ENCODE measurements around the gene NOD2. TPM values are rescaled to one million over a fixed set of nuclear protein-coding genes. Genes with fewer than 3 reads are reported as not detected.

The NOD2 gene
- total RNA-seq, 1 donor from 2014 or later: 0.46 TPM

DNA sequence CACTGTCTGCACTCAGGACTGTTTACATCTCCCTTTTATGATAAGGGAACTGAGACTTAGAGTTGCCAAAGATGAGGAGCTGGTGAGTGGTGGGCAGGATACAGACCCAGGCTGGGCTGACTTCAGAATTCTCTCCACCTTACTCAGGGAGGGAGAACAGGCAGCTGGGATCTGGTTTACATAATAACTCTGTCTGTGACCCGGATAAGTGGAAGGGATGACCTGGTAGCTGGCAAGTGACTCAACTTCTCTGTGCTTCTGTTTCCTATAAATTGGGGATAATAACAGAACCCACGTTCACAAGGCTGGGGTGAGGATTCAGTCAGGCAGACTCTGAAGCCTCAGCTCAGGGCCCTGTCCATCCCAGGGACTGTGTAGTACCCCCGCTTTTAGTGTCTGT, 14.9 kb upstream of the NOD2 start:
- TF ChIP-seq, protein P1, sequence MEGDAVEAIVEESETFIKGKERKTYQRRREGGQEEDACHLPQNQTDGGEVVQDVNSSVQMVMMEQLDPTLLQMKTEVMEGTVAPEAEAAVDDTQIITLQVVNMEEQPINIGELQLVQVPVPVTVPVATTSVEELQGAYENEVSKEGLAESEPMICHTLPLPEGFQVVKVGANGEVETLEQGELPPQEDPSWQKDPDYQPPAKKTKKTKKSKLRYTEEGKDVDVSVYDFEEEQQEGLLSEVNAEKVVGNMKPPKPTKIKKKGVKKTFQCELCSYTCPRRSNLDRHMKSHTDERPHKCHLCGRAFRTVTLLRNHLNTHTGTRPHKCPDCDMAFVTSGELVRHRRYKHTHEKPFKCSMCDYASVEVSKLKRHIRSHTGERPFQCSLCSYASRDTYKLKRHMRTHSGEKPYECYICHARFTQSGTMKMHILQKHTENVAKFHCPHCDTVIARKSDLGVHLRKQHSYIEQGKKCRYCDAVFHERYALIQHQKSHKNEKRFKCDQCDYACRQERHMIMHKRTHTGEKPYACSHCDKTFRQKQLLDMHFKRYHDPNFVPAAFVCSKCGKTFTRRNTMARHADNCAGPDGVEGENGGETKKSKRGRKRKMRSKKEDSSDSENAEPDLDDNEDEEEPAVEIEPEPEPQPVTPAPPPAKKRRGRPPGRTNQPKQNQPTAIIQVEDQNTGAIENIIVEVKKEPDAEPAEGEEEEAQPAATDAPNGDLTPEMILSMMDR (IDR thresholded peaks at IDR 0.05; ENCODE audit: insufficient read depth, low read length, poor library complexity, severe bottlenecking): no peak
- no peak overlapping the region for H3K4me3 ChIP-seq (ENCODE audit: low read depth, low read length)
- DNase-seq (ENCODE audit: low read depth): no peak
- H3K27me3 ChIP-seq (ENCODE audit: control insufficient read depth, insufficient read depth, low read length): peaks cover 2% of the 10 kb centered on the region
- H3K36me3 ChIP-seq (ENCODE audit: control insufficient read depth, insufficient read depth, low read length): no peaks in the 10 kb centered on the region

DNA sequence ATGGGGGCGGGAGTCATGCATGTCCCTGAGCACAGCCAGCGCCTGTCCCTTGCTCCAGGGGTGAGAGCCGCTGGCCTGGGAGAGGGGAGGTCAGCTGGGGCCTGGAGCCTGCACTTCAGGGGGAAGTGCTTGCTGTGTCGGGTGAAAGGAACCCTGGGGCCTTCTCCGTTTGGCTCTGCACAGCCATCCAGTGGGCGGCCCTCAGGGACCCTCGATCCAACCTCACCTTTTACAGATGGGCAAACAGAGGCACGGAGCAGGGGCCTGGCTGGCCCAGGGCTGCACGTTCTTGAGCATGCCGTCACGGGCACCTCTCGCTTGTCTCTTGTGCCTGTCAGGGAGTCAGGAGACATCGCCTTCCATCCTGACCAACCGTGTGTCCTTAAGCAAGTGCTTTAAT, 14.1 kb upstream of the NOD2 start:
- Histone ChIP-seq H3K36me3 (ENCODE audit: control insufficient read depth, insufficient read depth, low read length) (no peaks in the 10 kb centered on the region), H3K4me3 (ENCODE audit: low read depth, low read length) (no peak overlapping the region), H3K27me3 (ENCODE audit: control insufficient read depth, insufficient read depth, low read length) (no peaks in the 10 kb centered on the region)
- no peak for DNase-seq (ENCODE audit: low read depth)
- TF ChIP-seq, protein P1 (IDR thresholded peaks at IDR 0.05; ENCODE audit: insufficient read depth, low read length, poor library complexity, severe bottlenecking): no peak

DNA sequence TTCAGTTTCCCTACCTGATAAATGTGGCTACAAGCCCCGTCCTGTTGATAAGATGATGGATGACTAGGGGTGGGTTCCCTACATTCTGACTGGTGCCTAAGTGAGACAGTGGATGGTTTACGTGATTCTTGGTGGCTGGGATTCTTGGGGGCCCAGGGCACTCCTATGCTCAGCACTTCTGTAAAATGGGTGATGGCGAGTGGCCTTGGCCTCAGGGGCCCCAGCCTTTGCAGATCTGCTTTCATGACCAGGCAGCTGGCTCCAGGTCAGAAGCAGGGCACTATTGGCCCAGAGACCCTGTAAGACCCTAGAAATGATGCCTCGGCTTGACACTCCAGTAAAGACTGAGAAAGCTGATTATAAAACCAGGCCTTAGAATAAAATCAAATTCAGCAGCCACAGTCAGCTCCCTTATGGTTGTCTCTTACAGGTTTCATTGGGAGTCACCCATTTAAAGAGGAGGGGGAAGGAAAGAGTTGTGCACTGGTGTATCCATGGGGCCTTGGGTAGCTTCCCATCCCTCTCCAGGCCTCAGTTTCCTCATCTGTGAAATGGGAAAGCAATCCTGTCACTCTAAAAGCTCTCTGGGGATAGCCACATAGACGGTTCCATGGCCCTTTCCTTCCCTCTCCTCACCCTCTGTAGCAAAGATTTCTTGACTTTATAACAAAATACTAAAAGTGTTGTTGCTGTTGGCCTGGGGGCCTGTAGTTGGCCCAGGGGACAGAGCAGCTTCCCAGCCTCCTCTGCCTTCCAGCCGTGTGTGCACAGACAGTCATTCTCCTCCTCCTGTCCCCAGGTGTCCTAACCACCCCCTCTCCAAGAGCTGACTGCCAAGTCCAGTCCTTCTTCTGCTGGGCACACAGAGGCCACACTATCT, 13.5 kb upstream of the NOD2 start:
- TF ChIP-seq, protein P1 (IDR thresholded peaks at IDR 0.05; ENCODE audit: insufficient read depth, low read length, poor library complexity, severe bottlenecking): no peak
- Histone ChIP-seq H3K27me3 (ENCODE audit: control insufficient read depth, insufficient read depth, low read length) (no peaks in the 10 kb centered on the region), H3K4me3 (ENCODE audit: low read depth, low read length) (no peak overlapping the region), H3K36me3 (ENCODE audit: control insufficient read depth, insufficient read depth, low read length) (no peaks in the 10 kb centered on the region)
- no peak for DNase-seq (ENCODE audit: low read depth)

GRCh38 chr16:50680556-50680893, 12.9 kb upstream of the NOD2 start:
- TF ChIP-seq, protein P1 (IDR thresholded peaks at IDR 0.05; ENCODE audit: insufficient read depth, low read length, poor library complexity, severe bottlenecking): no peak
- no peaks in the 10 kb centered on the region for H3K27me3 ChIP-seq (ENCODE audit: control insufficient read depth, insufficient read depth, low read length)
- H3K36me3 ChIP-seq (ENCODE audit: control insufficient read depth, insufficient read depth, low read length): no peaks in the 10 kb centered on the region
- no peak overlapping the region for H3K4me3 ChIP-seq (ENCODE audit: low read depth, low read length)
- no peak for DNase-seq (ENCODE audit: low read depth)

DNA sequence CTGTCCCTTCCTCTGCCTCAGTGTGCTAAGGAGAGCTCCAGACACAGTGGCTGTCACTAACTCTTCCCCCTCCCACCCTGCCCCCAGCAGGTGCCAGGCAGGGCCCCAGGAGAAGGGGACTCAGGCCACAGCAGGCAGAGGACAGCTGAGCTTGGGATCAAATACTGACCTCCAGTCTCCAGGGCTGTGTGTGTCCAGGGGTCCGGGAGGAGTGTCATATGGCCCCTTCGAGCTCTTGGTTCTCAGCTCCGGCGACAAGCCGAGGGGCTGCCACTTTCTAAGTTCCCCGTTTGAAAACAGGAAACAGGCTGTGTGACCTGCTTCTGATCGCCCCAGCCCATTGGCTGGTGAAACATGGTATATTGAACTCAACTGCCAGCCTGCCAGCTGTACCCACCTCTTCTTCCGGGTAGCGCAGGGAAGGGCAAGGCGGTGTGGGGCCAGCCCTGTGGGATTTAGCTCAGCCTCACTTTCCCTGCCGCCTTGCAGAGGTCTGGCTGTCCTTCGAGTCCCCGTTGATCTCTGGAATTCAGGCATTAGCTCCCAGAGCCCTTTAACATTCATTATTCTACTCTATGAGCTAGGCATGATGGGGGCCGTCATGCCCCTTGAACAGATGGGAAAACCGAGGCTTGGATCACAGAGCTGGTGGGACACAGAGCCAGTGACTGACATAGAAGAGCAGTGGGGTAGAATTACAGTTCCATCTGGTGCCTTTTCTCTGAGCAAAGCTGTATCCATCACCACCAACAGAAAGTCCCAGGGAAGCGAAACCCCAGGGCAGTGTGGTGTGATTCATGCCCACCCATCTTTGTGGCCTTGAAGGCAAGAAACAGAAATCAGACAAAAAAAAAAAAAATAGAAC, 12.2 kb upstream of the NOD2 start, which contains the start of gene SNX20:
Gene SNX20, minus strand, starts transcription at position 292 of the 865 bp plus-strand sequence. CDS start 3,786 bp downstream, outside the sequence.
- no peaks in the 10 kb centered on the region for H3K36me3 ChIP-seq (ENCODE audit: control insufficient read depth, insufficient read depth, low read length)
- DNase-seq (ENCODE audit: low read depth): no peak

More for the DNA sequence above, 12.2 kb upstream of the NOD2 start, which contains the start of gene SNX20:
- Histone ChIP-seq H3K4me3 (ENCODE audit: low read depth, low read length) (no peak within 1 kb of the TSS), H3K27me3 (ENCODE audit: control insufficient read depth, insufficient read depth, low read length) (no peaks in the 10 kb centered on the region)
- TF ChIP-seq, protein P1 (IDR thresholded peaks at IDR 0.05; ENCODE audit: insufficient read depth, low read length, poor library complexity, severe bottlenecking): no peak

Data from kidney epithelial cell (primary cell).